T-cell (primary cell): ENCODE data around the gene MAML1. TPM values are rescaled to one million over a fixed set of nuclear protein-coding genes. Genes with fewer than 3 reads are reported as not detected.

Experiments
- ATAC-seq, 4 experiments: fragments of 200-7000 bp in 3 of 4; fragments of 150-1000 bp in 1 of 4; cut with Tn5 transposase; replicated peaks in 1 of 4; 1 replicate in 3 of 4; 2 replicates in 1 of 4; pipeline ENCODE4 v1.10.0; 2021; ENCODE audit warnings: moderate library complexity in 3 of 4, mild to moderate bottlenecking in 2 of 4, moderate number of reproducible peaks in 1 of 4
- CTCF ChIA-PET, 2 donors: fragments of 300-600 bp; sonication (Branson Sonifier 250); formaldehyde crosslinking; loops; one replicate each; lab custom pipeline; 2022; ENCODE audit warnings: antibody characterized with exemption in 2 of 2; lab: Charles Lee
- POLR2A ChIA-PET, 2 donors: fragments of 300-600 bp; sonication (Branson Sonifier 250); formaldehyde crosslinking; loops; one replicate each; lab custom pipeline; 2022; ENCODE audit warnings: antibody characterized with exemption in 2 of 2; lab: Charles Lee
- DNase-seq, 35 experiments: peaks; one replicate each; pipeline versions ENCODE4 v3.0.0 to v3.0.0-alpha.2; 2013 to 2023
- H3K27ac ChIP-seq: one replicate; pipeline ENCODE4 v1.5.1; 2013; ENCODE audit warnings: low read length
- H3K27me3 ChIP-seq, 2 experiments: replicated peaks in 1 of 2; 1 replicate in 1 of 2; 2 replicates in 1 of 2; pipeline versions ENCODE4 v1.6.1 to v1.7.0; 2013; ENCODE audit warnings: low read length in 1 of 2, mixed read lengths in 1 of 2; ENCODE audit not compliant: control insufficient read depth in 2 of 2, insufficient read depth in 2 of 2; ENCODE audit errors: extremely low read depth in 1 of 2
- H3K36me3 ChIP-seq, 2 donors: 1 replicate in 1 of 2; 2 replicates in 1 of 2; pipeline versions ENCODE4 v1.6.1 to v1.7.0; 2013; ENCODE audit warnings: low read length in 1 of 2; ENCODE audit not compliant: control insufficient read depth in 2 of 2, insufficient read depth in 1 of 2; ENCODE audit errors: extremely low read depth in 1 of 2
- H3K4me1 ChIP-seq, 2 experiments: 1 replicate in 1 of 2; 2 replicates in 1 of 2; pipeline versions ENCODE4 v1.6.1 to v1.7.0; 2013; ENCODE audit warnings: low read length in 2 of 2, mixed read lengths in 1 of 2; ENCODE audit not compliant: insufficient read depth in 2 of 2, control insufficient read depth in 1 of 2; ENCODE audit errors: extremely low read depth in 1 of 2
- H3K4me3 ChIP-seq, 2 donors: 1 replicate in 1 of 2; 2 replicates in 1 of 2; pipeline versions ENCODE4 v1.5.1 to v1.7.0; 2013; ENCODE audit warnings: mild to moderate bottlenecking in 2 of 2, low read length in 1 of 2, moderate library complexity in 1 of 2; ENCODE audit not compliant: control insufficient read depth in 1 of 2; ENCODE audit errors: extremely low read depth in 1 of 2
- H3K9me3 ChIP-seq: 2 replicates; pipeline ENCODE4 v1.7.0; 2013
- H3K27ac Mint-ChIP-seq, 2 donors: one replicate each; pipeline ENCODE4 v1.8.0; 2020 to 2021; ENCODE audit warnings: mild to moderate bottlenecking in 2 of 2, mixed read lengths in 2 of 2
- H3K27me3 Mint-ChIP-seq, 2 donors: one replicate each; pipeline ENCODE4 v1.8.0; 2021 to 2022; ENCODE audit warnings: mixed read lengths in 2 of 2
- H3K36me3 Mint-ChIP-seq: one replicate; pipeline ENCODE4 v1.8.0; 2021; ENCODE audit warnings: mixed read lengths
- H3K4me1 Mint-ChIP-seq, 3 donors: one replicate each; pipeline ENCODE4 v1.8.0; 2020 to 2022; ENCODE audit warnings: mixed read lengths in 3 of 3, mild to moderate bottlenecking in 1 of 3
- H3K4me3 Mint-ChIP-seq, 3 donors: one replicate each; pipeline ENCODE4 v1.8.0; 2020 to 2022; ENCODE audit warnings: mild to moderate bottlenecking in 3 of 3, mixed read lengths in 3 of 3, moderate library complexity in 3 of 3
- H3K9me3 Mint-ChIP-seq, 3 donors: one replicate each; pipeline ENCODE4 v1.8.0; 2020 to 2022; ENCODE audit warnings: mixed read lengths in 3 of 3
- WGBS: methylation state at CpG from one replicate; pipeline ENCODE4 v1.1.5; 2013; ENCODE audit warnings: missing lambda C conversion rate; ENCODE audit not compliant: insufficient coverage; 5-methylcytosine and 5-hydroxymethylcytosine counted together
- total RNA-seq, 35 experiments: library from RNA in 6 of 35; stranded (reverse) in 6 of 35; fragments of 120-200 nt in 1 of 35; gene quantifications; one replicate each; pipeline versions ENCODE4 v1.2.1 to v1.2.4 and lab custom pipeline; 2013 to 2026

The MAML1 gene
- total RNA-seq, 5 donors from 2014 or later (not counting 1 experiment from before 2014, with no cell fraction given): 31.3 to 56.4 (median 50.6) TPM

DNA sequence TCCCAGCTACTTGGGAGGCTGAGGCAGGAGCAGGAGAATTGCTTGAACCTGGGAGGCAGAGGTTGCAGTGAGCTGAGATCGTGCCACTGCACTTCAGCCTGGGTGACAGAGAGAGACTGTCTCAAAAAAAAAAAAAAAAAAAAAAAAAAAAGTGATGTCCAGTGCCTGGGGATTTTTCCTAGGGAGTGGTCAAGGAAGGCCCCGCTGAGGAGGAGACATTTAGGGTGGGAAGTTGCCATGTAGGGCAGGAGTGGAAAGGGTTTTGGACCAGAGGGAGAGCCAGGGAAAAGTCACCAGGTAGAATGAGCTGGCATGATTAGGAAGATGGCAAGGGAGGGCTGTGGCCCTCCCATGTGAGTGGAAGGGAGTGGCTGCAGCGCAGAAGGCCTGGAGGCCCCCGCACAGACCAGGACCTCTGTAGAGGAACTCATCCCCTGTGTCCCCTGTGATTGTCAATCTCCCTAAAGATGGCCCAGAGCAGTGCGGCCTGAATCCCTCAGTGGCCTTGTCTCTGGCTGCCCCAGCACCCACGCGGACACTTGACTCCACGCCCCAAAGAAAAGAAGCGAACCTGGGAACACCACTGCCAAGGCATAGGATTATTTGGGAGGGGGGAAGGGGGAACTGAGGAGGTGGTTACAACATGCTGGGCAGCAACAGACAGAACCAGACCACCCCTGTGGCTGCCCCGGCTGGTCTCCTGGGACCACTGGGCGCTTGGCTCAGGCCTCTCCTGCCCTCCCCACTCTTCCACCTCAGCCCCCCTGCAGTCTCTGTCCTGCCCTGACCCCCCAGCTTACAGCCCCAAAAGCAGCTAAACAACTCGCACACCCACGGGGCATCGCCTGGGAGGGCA lies 85.5 kb downstream of the MAML1 start:
- Mint-ChIP-seq H3K36me3 (peaks cover 8% of the 10 kb centered on the region), H3K27me3 (no peaks in the 10 kb centered on the region), H3K4me3 (peak overlapping the region; percentile 76 to 94 (median 78)), H3K9me3 (no peaks in the 10 kb centered on the region), H3K4me1 (peaks cover 37 to 47% (median 38%) of the 10 kb centered on the region in 3 donors), H3K27ac (peak overlapping the region; percentile 85 to 86)
- Histone ChIP-seq H3K27ac (peak overlapping the region; percentile 79), H3K27me3 (peaks cover 0 to 21% of the 10 kb centered on the region in 2 experiments), H3K9me3 (no peaks in the 10 kb centered on the region), H3K4me1 (peaks cover 7 to 56% of the 10 kb centered on the region in 2 experiments), H3K36me3 (peaks cover 0 to 14% of the 10 kb centered on the region in 2 donors), H3K4me3 (peak overlapping the region; percentile 46 to 64)
- ChIA-PET POLR2A (interaction anchor here in 1 of 2 donors (0.7 kb wide), 1 partner anchor 1668 kb away, joined by 3 read pairs; no protein-coding TSS in a partner anchor), CTCF (no interaction called here)
- 100% methylated on average over 4 of the region's 14 CpGs for WGBS
- no peak for DNase-seq
- no peak for ATAC-seq

DNA sequence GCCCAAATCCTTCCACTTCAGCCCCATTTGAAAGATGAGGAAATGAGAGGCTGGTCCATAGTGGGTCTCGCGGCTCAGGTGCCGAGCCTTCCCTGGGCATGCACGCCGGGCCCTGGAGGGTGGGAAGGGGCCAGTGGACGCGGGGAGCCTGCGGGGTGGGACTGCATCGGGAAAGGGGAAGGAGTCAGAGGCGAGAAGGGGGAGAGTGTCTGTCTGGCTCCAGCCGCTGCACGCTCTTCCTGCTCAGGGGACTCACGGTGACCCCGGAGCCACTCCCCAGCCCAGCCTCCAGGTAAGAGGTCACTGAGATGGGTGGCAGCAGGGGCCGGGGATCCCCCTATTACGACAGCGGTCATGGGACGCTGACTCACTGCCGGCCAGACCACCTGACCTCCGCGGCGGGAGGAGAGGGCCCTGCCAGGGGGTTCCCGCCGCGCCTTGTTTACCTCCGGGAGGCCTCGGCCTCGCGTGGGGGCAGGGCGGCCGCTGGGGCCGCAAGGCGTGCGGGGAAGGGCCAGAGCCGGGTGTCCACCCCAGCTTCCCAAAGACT lies 86.2 kb downstream of the MAML1 start:
- Histone ChIP-seq H3K4me1 (peaks cover 7 to 63% of the 10 kb centered on the region in 2 experiments), H3K27me3 (peaks cover 0 to 21% of the 10 kb centered on the region in 2 experiments), H3K36me3 (peaks cover 0 to 16% of the 10 kb centered on the region in 2 donors), H3K9me3 (no peaks in the 10 kb centered on the region), H3K4me3 (peak overlapping the region; percentile 46 to 64), H3K27ac (peak overlapping the region; percentile 98)
- WGBS: 7% methylated on average over 30 of the region's 35 CpGs
- no peaks in the 10 kb centered on the region for H3K9me3 Mint-ChIP-seq
- H3K27ac Mint-ChIP-seq: peak overlapping the region; percentile 85 to 86
- CTCF ChIA-PET: no interaction called here
- ATAC-seq (peak; percentile 52 to 66 (median 56)), DNase-seq (peak; percentile 49 to 94 (median 82))
- POLR2A ChIA-PET: interaction anchor here (0.7 kb wide), 3 partner anchors 41 to 1669 kb away, joined by 3 to 10 read pairs (median 4); partner anchors contain the start of gene HNRNPH1 (in 1 of the 2)
- no peaks in the 10 kb centered on the region for H3K27me3 Mint-ChIP-seq
- H3K4me3 Mint-ChIP-seq: peak overlapping the region; percentile 76 to 94 (median 78)
- H3K4me1 Mint-ChIP-seq: peaks cover 39 to 51% (median 41%) of the 10 kb centered on the region in 3 donors
- peaks cover 8% of the 10 kb centered on the region for H3K36me3 Mint-ChIP-seq

DNA sequence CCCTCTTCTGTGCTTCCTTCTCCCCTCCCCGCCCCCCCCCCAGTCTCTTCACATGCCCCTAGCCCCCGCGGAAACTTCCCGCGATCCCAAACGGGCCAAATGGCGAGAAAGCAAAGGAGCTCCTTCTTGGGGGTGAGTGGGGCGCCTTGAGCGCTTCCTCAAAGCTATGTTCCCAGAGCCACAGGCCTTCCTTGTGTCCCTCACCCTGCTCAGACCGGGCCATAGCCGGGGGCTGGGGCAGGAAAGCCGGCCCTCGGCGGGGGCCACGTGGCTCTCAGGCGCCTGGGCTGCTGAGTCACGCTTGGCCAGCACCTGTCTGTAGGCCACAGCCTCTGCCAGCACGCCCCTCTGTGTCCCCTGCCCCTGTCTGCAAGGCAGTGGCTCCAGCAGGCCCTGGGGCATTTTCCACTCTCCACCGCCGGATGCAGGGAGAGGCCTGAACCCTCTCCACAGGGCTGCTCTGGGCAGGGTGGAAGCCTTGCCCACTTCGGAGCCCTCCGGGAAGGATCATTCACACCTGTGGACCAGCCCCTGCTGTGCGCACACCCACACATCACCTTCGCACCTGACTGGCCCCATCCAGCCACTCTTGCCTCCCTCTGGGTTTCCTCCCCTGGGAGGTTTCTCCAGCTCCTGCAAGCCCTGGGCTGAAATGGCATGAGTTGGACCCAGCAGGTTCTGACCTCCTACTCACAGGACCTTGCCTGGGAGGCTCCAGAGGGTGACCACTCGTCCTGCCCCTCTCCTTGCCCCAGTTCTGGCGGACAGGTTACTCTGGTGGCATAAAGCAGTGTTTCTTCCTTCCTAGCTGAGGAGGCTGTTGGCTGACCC lies 86.9 kb downstream of the MAML1 start:
- ATAC-seq (peak in 3 of 4 experiments; percentile 1 to 12 (median 3)), DNase-seq (peak in 8 of 35 experiments; percentile 25 to 59 (median 38))
- WGBS: 51% methylated on average over 18 of the region's 26 CpGs
- H3K36me3 ChIP-seq: peaks cover 0 to 22% of the 10 kb centered on the region in 2 donors
- POLR2A ChIA-PET: interaction anchor here in 1 of 2 donors (0.7 to 1.6 kb wide), 3 partner anchors 8 to 196 kb away, joined by 4 to 10 read pairs (median 6); partner anchors contain the start of gene HNRNPH1
- H3K4me1 ChIP-seq: peaks cover 7 to 70% of the 10 kb centered on the region in 2 experiments
- Mint-ChIP-seq H3K4me3 (peak overlapping the region; percentile 76 to 94 (median 77)), H3K27ac (peak overlapping the region; percentile 85 to 93), H3K27me3 (no peaks in the 10 kb centered on the region), H3K9me3 (no peaks in the 10 kb centered on the region), H3K36me3 (peaks cover 8% of the 10 kb centered on the region), H3K4me1 (peaks cover 45 to 55% (median 46%) of the 10 kb centered on the region in 3 donors)
- peak overlapping the region in 1 of 2 donors; percentile 46 for H3K4me3 ChIP-seq
- H3K9me3 ChIP-seq: no peaks in the 10 kb centered on the region
- CTCF ChIA-PET: interaction anchor here in 1 of 2 donors (1.0 kb wide), 1 partner anchor 8 kb away, joined by 3 read pairs; no protein-coding TSS in a partner anchor
- peaks cover 0 to 21% of the 10 kb centered on the region in 2 experiments for H3K27me3 ChIP-seq
- H3K27ac ChIP-seq: peak overlapping the region; percentile 98

DNA sequence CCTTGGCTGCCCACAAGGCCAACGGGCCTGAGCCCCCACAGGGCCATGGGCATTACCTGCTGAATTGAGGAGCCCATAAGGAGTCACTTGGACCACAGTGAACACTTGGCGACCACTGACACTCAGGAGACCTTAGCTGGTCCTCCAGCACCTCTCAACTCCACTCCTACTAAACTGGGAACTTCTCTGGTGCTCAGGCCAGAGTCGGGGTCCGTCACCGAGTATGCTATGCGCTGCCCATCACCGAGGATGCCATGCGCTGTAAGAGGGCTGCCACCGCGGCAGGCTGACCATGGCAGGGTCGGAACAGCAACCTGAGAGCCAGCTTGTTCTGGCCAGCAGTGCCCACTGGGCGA lies 87.5 kb downstream of the MAML1 start:
- no peaks in the 10 kb centered on the region for H3K9me3 Mint-ChIP-seq
- H3K27me3 ChIP-seq: peaks cover 0 to 21% of the 10 kb centered on the region in 2 experiments

DNA sequence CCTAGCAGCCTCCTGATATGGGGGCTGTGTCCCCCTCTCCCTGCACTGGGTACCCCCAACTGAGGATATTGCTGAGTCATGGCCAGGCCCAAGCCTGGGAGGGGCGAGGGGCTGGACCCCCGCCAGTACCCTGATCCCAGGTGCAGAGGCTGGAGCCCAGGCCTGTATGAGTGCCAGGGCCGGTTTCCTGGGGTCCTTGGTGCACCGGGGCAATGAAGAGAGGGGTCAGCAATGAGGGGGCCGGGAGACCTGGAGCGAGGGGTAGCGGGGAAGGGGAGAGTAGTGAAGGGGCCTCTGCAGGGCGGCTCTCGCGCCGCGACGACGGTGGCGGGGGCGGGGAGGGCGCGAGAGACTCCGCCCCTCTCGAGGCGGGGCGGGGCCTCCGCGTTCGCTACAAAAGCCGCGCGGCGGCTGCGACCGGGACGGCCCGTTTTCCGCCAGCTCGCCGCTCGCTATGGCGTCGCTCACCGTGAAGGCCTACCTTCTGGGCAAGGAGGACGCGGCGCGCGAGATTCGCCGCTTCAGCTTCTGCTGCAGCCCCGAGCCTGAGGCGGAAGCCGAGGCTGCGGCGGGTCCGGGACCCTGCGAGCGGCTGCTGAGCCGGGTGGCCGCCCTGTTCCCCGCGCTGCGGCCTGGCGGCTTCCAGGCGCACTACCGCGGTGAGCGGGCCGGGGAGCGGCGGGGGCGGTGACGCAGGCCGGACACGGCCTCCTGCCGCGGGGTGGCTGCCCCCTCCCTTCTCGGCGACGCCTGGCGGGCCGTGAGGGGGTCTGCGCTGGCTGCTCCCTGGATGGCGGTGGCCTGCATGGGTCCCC lies 88.1 kb downstream of the MAML1 start, which contains the start of gene SQSTM1:
Gene SQSTM1, plus strand, starts transcription at position 423 of the 815 bp plus-strand sequence. Its CDS starts 32 bp downstream, at position 455.
- ChIA-PET CTCF (interaction anchor here in 1 of 2 donors (0.7 to 1.0 kb wide), 2 partner anchors 10 to 18 kb away, joined by 3 read pairs; no protein-coding TSS in a partner anchor), POLR2A (interaction anchor here in 1 of 2 donors (0.9 to 1.6 kb wide), 2 partner anchors 9 to 16 kb away, joined by 3 to 6 read pairs; no protein-coding TSS in a partner anchor)
- Mint-ChIP-seq H3K4me3 (peak within 1 kb of the TSS; percentile 94 to 95 (median 94)), H3K36me3 (peaks cover 18% of the 10 kb centered on the region), H3K27ac (peak within 1 kb of the TSS; percentile 94 to 96), H3K9me3 (no peaks in the 10 kb centered on the region), H3K4me1 (peaks cover 50 to 64% (median 50%) of the 10 kb centered on the region in 3 donors), H3K27me3 (no peaks in the 10 kb centered on the region)
- Histone ChIP-seq H3K27me3 (peaks cover 0 to 21% of the 10 kb centered on the region in 2 experiments), H3K4me3 (peak within 1 kb of the TSS; percentile 90), H3K9me3 (no peaks in the 10 kb centered on the region), H3K4me1 (peaks cover 7 to 70% of the 10 kb centered on the region in 2 experiments), H3K27ac (peak within 1 kb of the TSS; percentile 98), H3K36me3 (peaks cover 0 to 31% of the 10 kb centered on the region in 2 donors)
- WGBS: under 1% methylated on average over 77 of the region's 81 CpGs
- ATAC-seq (peak; percentile 58 to 72 (median 70)), DNase-seq (peak; percentile 48 to 91 (median 75))

More for the DNA sequence above, 87.5 kb downstream of the MAML1 start:
- peaks cover 0 to 25% of the 10 kb centered on the region in 2 donors for H3K36me3 ChIP-seq
- Mint-ChIP-seq H3K4me1 (peaks cover 49 to 61% (median 50%) of the 10 kb centered on the region in 3 donors), H3K4me3 (peak overlapping the region; percentile 76 to 94 (median 77)), H3K36me3 (peaks cover 14% of the 10 kb centered on the region), H3K27me3 (no peaks in the 10 kb centered on the region), H3K27ac (peak overlapping the region; percentile 85 to 93)
- WGBS: 70% methylated on average over 10 of the region's 12 CpGs
- ChIA-PET POLR2A (interaction anchor here in 1 of 2 donors (1.6 kb wide), 1 partner anchor 9 kb away, joined by 6 read pairs; no protein-coding TSS in a partner anchor), CTCF (interaction anchor here in 1 of 2 donors (0.7 to 1.0 kb wide), 2 partner anchors 9 to 18 kb away, joined by 3 read pairs; no protein-coding TSS in a partner anchor)
- H3K4me1 ChIP-seq: peaks cover 7 to 70% of the 10 kb centered on the region in 2 experiments
- DNase-seq (no peak), ATAC-seq (no peak)
- H3K9me3 ChIP-seq: no peaks in the 10 kb centered on the region
- H3K27ac ChIP-seq: peak overlapping the region; percentile 98
- H3K4me3 ChIP-seq: peak overlapping the region; percentile 90
